ENCODE results near the gene SQOR.

The SQOR gene

DNA sequence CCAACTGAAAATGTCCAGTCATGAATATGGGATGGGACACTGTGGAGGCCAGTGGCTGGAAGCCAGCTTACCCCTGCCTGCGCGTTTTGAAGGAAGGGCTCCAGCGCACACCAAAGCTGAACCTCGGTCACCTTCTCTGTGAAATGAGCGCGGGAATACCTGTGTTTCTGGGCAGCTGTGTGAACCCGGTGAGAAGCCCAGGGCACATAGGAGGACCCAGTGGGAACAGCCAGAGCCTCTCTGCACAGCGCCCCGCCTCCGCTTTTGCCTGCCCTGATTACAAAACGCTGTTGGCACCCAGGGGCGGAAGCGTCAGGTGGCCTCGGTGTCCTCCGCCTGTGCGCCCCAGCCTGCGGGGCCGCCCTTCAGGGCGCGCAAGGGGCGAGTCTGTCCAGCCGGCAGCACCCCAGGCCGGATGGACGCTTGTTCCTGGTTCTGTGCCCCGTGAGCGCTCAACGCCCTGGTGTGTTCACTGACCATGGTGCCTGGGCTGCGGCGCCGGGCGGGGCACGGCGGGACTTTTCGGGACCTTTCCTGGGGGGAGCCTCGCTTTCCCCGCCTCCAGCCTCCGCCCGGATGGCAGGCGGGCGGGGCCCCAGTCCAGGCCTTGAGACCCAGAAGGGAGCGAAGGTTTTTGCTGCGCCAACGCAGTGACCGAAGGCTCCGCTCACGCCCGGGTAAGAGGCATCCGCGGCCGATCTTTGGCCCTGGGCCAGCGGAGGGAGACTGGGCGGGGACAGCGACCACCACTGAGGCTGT lies at the start of gene SQOR:
SQOR (plus strand) TSS at position 598 of the 759 bp plus-strand sequence. CDS start 23,895 bp downstream, outside the sequence.
- DNase-seq: no peak

DNA sequence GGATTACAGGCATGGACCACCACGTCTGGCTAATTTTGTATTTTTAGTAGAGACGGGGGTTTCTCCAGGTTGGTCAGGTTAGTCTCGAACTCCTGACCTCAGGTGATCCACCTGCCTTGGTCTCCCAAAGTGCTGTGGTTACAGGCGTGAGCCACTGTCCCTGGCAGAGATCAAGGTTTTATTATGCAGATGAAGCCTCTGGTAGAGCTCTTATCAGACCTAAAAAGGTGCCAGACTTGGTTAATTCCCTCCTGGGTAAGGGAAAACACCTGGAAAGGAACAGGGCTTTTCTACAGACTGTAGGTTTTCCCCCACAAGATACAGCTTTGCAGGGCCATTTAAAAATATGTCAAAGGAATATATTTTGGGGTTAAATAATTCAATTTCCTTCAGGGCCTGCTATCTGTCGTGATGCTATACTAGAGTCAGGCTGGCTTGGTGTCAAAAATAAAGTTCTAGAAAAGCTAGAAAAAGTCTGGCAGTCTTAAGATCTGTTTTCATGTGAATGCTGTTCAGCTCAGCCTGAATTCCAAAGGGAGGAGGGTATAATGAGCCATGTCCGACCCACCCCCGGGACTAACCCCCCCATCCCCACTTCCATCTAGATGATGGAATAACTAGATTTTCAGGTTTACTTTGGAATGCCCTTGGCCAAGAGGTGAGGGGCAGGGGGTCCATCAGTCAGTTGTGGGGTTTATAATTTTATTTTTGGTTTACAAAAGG lies 49.6 kb upstream of the SQOR start:
- DNase-seq: no peak

DNA sequence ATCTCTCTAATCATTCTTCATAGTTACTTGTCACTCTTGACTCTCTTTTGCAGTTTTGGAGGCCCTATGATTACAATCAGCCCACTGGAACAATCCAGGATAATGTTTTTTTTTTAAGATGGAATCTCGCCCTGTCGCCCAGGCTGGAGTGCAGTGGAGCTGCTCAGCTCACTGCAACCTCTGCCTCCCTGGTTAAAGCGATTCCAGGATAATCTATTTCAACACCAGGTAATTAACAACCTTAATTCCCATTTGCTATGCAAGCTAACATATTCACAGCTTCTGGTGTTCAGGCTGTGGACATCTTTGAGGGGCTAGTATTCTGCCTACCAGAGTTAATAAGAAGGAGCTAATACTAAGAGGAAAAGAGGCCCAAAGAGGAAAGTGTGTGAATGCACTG lies 48.7 kb upstream of the SQOR start:
- DNase-seq: no peak

DNA sequence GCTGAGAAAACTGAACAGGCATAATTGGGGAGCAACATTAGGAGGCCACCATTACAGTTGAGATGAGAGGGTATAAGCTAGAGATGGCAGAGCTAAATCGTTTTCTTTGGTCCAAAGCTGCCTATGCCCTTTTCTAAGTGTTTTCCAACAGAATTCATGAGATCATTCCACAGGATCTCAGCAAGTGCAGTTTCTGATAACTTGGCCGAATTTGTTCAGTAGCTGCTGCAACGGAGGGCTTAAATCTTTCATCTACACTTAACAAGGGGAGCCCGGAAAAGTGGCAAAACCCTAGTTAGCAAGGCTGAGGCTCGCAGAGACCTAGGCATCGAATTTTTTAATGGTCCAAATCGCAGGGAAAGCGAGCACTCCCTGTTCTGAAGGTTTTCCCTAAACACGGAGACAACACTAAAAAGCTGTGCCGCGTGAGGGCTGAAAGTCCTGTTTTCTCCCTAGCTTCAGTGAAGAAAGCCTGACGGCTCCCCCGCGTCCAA lies 48.2 kb upstream of the SQOR start:
- no peak for DNase-seq

DNA sequence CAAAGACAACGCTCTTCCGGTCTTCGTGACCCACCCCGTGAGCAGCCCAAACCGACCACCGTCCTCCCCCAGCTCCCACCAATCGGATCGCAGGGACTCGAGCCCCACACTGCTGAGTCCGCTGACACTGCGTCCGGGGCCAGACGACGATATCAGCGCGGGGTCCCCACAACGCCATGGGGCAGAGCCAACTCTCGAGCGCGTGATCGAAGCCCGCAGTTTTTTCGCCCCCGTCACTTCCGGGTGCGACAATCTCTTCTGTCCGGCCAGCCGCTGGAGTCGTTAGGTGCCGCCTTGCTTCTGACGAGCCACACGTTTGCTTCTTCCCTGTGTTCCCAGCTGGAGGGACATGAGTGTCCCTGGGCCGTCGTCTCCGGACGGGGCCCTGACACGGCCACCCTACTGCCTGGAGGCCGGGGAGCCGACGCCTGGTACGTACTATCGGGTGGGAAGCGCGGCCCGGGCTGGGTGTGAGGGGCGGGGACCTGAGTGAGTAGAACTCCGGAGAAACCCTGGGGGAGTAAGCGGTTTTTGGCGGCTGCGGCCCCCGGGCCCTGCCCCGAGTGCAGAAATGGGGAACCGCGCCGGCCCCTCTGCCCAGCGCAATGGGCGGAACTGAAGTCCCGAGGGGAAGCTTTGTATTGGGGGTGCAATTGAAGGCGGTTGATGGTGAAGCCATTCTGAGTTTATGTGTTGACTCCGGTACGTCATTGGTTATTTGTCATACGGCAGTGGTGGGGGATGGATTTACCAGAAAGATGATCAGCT lies 47.5 kb upstream of the SQOR start, which contains the start of gene BLOC1S6:
BLOC1S6 (plus strand) TSS at position 285 of the 768 bp plus-strand sequence; CDS start at position 350, 65 bp downstream.
- peak; percentile 84 to 90 for DNase-seq

DNA sequence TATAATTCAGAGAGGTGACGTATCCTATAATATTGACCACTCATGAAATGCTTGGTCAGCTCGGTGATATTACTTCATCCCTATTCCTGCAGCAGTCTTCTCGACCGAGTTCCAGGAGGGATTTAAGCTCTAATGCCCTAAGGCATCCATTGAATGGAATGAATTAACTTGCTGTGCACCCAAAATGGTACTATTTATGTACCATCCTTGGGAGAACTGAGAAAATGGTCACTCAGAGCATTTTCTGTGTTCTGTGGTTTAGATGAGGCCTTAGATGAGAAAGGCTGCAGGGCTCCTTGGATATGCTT lies 47.0 kb upstream of the SQOR start:
- no peak for DNase-seq

DNA sequence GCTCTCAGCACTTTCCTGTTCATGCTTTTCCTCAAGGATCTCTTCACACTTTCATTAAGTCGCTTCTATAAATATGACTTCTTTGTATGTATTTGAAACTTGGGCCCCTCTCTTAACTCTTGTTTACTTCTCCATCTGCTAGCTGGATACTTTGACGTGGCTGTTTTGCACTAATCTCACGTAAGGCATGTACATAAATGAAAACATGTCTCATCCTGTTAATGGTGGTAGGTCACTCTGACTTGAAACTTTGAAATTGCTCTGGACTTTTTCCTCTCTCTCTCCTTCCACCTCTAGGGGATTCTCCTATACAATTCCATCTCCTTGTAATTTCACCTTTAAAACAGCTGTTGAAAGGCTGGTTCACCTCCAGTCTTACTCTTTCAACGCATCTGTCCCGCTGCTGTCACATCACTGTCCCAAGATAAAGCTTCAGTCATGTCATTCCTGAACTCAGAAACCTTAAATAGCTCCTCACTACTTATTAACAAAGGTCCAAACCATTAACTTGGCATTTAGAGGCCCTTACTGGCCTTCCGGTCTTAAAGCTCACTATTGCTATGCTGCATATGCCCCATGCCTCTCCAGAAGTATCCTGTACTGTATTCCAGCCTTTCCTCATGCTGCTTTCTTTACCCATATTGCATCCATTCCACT lies 46.5 kb upstream of the SQOR start:
- no peak for DNase-seq

DNA sequence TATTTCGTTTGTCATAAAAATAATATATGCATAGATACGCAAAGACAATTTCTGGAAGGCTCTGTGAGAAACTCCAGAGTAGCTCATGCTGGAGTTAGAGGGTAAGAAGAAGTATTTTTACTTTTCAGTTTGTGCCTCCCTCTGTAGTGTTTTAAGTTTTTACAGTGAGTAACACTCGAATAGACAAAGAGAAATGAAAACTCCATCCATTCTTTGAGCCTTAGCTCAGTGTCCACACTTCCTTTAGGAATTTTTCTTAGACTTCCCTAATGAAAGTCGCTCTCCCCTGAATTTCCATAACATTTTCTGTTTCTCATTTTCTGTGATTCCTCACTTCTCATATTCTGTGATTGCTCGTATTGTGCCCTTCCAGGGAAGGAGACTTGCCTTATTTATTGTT lies 45.6 kb upstream of the SQOR start:
- no peak for DNase-seq

DNA sequence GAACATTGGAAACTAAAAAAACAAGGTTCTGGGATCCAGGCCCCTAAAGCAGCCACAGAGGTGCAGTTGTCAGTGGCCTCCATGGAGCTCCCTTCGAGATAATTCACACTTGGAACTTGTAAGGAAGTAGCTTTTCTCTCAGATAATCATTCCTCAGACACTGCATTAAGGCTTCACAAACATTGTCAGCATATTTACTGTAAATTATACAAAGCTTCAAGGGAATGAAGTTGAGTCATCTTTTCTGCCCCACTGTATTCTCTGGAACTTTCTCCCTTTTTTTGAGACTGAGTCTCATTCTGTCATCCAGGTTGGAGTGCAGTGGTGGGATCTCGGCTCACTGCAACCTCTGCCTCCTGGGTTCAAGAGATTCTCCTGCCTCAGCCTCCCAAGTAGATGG lies 40.5 kb upstream of the SQOR start:
- no peak for DNase-seq

DNA sequence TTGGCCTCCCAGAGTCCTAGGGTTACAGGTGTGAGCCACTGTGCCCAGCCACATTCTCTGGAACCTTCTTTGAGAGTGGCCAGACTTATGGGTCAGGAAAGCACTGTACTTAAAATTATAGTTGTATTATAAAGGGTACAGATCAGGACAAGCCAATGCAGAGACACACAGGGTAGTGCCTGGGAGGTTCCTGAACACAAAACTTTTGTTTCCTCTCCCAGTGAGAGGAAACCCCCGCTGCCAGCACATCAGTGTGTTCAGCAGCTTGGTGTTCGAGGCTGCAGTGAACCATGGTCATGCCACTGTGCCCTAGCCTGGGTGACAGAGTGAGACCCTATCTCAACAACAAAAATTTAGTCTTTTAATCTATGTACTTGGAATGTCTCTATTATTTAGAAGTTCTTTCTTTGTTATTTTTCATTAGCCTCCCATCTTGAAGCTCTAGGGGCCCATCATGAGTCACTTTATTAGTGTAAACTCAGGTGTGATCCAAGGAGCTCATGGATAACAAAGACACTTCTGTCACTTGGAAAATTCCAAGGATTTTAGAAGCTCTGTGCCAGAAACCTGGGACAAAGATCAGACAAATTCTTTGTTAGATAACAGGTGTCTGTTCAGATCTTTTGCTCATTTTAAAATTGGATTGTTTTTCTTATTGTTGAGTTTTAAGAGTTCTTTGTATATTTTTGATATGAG lies 39.8 kb upstream of the SQOR start:
- DNase-seq: no peak

DNA sequence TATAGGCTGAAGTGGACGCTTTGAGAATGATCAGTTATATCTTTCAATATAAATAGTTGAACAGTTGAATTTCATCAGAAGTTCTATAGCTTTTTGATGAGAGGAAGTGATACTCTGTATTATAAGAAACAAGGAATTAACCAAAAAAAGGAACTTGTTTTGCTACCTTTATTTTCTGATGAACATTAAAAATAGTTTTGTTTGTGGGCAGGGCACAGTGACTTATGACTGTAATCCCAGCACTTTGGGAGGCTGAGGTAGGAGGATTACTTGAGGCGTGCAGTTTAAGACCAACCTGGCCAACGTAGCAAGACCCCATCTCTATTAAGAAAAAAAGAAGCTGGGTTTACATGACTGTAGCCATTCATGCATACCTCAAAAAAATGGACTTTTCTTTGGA lies 30.9 kb upstream of the SQOR start:
- DNase-seq: no peak

DNA sequence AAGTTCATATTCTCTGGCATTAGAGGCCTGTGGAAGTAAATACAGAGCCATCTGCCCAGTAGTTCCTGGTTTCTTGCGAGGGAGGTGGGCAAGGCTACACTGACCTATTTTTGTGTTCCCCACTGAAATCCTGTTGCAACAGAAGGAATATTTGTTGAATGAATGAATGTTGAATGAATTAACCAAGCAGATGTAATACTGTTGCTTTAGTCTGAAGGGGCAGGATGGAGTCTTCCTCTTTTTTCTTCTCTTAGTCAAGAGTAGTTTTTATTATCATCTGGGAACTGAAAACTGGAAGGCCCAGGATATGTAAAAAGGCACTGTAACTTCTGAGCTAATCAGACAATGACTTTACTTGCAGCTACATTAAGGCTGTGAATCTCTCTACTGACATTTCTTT lies 30.5 kb upstream of the SQOR start:
- DNase-seq: no peak

DNA sequence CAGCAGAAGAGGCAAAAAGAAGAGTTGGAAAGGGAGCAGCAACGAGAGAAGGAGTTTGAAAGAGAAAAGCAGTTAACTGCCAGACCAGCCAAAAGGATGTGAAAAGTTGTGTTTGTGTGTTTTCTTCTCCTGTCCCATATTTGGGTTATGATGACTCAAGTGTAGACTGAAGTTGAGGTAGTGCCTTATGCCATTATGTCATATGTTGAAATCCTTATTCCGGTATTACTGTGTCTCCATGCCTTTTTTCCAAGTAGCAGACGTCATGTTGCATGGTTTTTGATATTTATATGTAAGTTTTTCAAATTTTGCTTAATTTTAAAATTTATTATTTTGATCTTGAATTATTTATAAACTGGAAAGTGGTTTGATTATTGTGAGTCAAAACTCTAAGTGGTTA lies 28.4 kb upstream of the SQOR start:
- DNase-seq: no peak

DNA sequence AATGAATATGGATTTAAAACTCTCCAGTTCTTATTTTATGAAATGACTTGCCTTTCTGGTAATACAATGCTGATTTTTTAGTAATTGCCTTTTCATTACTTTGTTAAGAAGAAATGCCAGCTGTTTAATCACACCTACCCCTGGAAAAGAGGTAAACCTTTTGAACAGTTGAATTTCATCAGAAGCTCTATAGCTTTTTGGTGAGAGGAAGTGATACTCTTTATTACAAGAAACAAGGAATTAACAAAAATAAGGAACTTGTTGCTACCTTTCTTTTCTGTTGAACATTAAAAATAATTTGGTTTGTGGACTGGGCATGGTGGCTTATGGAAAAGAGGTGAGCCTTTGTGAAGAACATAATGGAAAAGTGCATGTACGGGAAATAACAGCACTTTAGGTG lies 28.0 kb upstream of the SQOR start:
- no peak for DNase-seq

DNA sequence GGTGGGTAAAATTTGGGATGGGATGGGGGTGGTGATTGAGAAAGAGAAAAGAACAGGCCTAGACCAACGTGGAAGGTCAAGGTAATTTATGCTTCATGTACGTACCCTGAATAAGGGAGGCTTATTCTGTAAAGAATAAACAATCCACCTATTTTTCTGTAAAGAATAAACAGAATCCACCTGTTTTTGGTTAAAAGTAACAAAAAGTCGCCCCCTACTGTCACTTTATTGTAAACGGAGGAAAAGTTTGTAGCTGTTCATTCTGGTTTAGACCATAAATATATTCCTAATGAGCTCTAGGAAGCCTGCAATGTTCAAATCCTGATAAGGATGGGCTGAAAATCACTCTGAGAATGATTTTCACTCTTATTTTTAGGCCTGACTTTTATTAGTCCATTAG lies 23.5 kb upstream of the SQOR start:
- no peak for DNase-seq

DNA sequence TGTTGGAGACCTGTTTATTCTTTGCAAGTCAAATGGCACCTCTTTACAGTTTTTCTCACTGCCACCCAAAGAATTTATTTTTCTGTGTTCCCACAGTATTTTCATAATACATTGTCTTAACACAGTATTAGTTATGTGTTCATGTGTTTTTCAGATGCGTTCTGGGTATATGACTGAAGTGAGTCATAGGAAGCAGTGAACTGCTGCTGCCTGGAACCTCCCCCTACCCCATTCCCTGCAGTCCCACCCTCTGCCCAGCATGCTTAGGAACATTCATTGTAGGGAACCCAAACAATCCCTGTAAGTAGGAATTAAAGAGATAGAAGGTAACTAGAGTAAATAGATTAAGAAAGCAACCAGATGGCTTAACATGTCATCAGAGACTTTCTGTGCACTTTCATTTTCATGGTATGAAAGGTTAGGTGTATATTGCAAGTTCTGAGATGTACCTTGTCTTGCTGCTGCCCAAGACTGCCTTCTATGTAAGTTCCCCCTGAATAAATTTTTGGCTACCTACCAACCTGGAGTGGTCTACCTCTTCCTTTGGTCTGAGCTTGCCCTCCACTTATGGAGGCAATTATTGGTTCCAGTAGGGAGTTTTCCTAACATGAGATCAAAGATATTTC lies 21.9 kb upstream of the SQOR start:
- no peak for DNase-seq

DNA sequence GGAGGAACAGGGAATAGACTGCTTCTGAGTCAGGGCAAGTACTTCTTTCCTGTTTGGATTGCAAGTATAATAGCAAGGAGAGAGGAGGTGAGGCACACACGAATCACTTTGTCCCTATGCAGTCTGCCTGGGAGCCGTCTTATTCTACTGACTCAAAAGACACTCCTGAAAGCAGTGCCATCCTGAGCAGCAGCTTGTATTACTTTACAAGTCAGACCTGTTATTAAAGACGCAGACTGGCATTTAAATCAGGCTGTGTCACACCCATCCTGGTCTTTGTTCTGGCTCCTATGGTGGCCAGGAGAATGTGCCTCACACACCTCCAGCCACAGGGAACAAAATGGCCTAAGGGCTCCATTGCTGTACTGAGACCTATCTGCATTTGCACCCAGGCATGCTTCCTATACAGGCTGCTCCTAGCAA lies 17.9 kb upstream of the SQOR start:
- no peak for DNase-seq

DNA sequence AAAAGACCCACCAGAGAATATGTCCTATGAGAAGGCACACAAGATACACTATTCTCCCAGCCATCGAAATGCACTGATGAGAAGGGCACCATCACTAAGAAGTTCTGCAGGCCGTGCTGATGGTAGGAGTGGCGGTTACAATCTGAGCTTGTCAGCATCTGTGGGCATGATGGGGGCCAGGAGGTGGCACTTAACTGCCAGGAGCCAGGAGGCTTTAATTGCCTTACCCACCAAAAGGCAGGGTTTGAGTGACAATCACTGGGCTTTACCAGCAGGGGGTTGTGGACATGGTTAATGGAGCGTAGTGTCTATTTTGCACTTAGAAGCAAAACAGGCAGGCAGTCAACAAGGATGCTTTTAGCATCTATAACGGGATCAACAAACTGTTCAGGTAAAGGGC lies 16.0 kb upstream of the SQOR start:
- DNase-seq: no peak

DNA sequence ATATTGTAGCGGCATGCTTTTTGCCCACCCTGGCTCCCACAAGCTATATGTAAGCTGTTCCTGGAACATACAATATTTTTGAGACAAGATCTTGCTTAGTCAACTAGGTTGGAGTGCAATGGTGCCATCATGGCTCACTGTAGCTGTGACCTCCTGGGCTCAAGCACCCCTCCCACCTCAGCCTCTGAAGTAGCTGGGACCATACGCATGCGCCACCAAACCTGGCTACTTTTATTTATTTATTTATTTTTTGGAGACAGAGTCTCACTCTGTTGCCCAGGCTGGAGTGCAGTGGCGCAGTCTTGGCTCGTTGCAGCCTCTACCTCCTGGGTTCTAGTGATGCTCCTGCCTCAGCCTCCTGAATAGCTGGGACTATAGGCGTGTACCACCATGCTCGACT lies 6.7 kb upstream of the SQOR start:
- no peak for DNase-seq

DNA sequence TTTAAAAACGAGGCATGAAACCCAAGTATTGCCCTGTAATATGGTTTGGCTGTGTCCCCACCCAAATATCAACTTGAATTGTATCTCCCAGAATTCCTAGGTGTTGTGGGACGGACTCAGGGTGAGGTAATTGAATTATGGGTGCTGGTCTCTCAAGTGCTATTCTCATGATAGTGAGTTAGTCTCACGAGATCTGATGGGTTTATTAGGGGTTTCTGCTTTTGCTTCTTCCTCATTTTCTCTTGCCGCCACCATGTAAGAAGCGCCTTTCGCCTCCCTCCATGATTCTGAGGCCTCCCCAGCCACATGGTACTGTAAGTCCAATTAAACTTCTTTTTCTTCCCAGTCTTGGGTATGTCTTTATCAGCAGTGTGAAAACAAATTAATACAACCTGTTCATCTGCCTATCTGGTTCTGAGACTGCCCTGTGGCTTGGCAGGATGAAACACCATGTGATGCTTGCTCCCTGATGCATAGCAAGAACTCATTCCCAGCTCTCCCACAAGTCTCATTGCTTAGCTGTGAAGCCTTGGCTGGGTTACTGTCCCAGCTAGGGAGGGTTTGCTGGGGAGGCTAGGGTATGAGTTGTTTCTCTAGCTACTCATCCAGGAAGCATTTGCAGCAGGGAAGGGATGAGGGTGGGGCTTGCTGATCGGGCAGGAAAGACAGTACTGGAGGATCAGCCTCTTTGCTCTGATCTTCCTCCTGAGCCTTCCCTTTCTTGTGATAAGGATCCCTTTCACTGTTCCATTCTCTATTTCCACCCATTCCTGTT lies 3.7 kb upstream of the SQOR start:
- no peak for DNase-seq

DNA sequence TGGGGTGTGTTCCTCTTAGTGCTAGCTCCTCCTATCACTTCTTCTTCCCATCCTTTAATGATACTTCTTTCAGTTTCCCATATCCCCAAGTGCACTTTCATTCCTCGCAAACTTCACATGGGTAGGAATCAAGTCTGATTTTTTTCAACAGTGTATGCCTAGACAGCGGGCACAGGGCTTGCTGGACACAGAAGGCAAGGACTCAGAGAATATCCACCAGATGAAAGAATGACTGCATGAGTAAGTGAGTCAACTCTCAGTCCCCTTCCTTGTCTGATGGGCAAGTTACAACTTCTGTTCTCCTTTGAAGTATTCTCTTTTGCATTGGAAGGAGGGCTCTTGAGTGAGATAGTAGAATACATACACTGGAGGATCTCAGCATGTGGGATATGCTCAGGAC lies 3.1 kb upstream of the SQOR start:
- no peak for DNase-seq

Data from SHP77 (cell line).